Measurements from ENCODE around the gene ZBTB48.

ZBTB48 gene

DNA sequence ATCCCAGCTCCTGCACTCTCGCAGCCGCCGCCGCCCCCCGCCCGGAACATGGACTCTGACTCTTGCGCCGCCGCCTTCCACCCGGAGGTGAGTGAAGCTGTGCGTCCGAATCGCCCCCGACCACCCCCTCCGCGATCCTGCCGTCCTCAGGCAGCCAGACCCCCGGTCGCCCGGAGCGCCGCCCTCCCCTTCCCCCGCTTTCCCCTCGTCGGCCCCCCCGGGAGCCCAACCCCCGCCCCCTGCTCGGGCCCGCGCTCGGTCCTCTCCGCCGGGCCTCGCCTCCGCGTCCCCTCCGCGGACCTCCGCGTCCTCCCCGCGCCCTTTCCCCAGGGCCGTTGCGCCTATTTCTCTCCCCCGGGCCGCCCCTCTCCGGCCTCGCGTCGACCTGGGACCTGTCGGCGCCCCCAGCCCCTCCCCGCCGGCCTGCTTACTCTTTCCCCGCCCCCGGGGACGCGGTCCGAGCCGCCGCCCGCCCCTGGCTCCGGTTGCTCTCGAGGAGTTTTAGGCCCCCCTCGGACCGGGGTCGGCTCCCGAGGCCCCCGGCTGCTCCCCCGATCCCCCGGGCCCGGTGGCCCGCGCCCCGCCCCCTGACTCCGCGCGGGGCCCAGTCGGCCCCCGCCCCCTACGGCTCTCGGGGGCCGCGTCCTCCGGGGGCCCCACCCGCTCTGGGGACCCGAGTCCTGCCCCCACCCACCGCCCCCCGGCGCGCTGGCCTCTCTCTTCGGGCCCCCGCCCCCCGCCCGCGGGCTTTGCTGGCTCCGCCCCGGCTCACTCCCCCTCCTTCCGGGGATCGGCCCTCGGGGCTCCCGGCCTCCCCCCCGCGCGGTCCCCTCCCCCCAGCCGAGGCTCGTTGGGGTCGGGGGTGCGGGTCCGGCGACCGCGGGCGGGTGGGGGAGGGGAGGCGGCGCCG is 34.5 kb downstream of the ZBTB48 start:
- peak; percentile 22 for DNase-seq

DNA sequence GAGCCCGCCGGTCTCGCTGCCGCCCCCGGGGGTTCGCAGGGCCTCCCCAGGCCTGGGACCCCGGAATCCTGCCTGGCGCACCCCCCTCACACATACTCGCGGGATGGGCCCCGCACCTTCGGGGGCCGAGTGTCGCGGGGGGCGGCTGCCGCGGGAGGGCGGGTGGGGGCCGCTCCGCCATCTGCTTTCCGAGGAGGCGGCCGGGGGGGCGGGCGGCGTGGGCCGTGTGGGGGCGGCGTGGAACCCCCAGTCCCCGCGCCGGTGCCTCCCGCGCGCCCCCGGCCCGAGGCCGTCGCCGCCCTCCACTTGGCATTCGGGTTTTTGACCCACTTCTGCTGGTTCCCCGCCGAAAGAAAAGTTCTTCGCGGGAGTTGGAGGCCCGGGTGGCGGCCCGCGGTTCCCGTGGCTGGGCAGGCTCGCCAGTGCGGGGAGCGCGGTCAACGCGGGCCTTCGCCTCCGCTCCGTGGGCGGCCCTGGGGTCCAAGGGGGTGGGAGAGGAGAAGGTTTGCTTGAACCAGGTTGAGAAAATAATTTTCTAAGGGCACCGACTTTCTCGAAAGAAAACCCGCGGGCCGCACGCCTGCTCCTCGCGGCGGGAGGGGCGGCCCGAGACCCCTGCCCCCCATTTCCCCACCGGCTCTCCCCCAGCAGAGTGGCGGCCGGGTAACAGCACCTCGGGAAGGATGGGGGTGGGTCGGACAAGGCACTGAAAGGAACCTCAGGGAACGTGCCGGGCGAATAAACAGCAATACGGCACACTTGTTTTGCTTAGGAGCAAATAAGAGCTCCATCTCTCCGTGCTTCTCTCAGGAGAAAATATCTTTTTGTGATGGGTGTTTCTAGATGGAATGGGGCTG is 35.4 kb downstream of the ZBTB48 start:
- no peak for DNase-seq

DNA sequence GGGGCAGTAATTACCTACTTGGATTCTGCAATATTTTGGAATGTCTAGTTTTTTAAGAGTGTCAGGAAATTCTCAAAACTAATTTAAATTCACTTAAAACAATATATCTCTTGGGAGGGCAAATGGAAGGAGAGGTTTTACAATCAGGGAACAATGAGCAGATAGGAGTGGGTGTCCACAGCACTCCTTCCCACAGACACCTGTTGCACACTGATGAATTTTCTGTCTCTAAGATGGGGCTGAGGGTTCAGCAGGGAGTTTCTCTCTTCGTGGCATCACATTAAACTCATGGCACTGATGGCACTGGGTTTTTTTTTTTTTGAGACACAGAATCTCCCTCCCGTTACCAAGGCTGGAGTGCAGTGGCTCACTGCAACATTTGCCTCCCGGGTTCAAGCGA is 39.3 kb downstream of the ZBTB48 start:
- DNase-seq, result no peak

DNA sequence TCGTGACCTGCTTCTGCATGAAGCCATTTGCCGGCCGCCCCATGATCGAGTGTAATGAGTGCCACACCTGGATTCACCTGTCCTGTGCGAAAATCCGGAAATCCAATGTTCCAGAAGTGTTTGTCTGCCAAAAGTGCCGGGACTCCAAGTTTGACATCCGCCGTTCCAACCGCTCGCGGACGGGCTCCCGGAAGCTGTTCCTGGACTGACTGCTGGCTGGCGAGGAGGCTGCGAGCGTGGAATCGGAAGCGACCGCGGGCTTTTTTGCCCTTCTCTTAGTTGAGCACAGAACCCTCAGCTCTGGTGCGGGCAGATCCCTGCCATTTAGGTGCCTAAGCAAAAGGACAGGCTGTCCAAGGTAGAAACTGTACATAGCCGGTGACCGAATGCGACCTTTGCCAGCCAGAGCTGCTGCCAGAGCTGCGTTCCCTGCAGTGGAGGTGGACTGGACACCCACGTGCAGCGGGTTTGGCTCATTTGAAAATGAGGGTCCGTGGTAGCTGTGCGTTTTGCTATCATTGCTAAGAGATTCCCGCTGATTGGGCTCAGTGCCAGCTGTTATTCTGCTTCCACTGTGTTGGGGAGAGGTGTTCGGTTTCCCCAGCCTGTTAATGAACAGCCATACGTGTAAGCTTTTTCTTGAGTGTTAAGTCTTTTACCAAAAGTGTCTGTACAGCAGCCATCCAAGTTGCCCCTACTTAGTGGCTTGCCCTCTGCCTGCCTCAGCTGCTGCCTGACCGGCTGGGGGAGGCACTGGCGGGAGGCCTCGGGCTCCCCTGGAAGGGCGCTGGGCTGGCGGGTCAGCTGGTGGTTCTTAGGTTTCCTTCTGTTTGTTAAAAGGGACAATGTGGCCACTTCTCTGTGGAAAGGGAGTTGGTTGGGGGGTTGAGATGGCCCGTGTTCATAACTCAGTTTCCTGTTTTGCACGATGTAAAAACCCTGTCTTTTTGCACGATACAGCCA is 41.9 kb downstream of the ZBTB48 start:
- no peak for DNase-seq

DNA sequence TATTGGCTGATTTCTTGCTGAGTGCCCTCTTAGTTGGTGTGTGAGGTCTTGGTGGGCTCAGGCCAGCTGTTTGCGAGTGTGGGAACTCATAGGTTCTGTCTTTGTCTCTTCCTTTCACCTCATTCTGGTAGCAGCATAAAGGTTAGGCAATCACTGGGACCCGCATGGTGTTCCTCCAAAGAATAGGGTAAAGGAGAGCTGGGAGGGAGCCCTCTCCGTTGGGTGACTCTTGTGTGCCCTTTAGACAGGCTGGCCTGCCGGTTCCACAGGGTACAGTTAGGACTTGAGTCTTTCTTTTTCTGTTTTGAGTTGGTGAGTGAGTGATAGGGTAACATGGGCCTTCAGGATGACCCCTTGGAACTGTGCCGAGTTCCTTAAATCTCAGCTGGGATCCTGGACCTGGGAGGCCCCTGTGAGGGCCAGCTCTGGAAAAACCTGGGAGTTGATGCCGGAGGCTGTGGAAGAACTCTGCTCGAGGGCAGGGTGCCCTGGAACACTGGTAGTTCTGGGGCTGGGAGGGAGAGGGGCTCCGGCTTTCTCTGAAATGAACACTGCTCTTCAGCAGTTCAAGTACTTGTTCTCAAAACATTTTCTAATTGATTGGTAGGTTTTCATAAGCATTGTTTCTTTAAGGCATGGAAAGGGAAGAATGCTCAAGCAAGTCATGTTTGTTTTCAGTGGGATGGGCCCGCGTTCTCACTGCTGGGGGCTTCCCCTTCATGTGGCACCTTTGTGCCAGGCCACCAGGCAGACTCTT is 42.8 kb downstream of the ZBTB48 start:
- DNase-seq, result no peak

DNA sequence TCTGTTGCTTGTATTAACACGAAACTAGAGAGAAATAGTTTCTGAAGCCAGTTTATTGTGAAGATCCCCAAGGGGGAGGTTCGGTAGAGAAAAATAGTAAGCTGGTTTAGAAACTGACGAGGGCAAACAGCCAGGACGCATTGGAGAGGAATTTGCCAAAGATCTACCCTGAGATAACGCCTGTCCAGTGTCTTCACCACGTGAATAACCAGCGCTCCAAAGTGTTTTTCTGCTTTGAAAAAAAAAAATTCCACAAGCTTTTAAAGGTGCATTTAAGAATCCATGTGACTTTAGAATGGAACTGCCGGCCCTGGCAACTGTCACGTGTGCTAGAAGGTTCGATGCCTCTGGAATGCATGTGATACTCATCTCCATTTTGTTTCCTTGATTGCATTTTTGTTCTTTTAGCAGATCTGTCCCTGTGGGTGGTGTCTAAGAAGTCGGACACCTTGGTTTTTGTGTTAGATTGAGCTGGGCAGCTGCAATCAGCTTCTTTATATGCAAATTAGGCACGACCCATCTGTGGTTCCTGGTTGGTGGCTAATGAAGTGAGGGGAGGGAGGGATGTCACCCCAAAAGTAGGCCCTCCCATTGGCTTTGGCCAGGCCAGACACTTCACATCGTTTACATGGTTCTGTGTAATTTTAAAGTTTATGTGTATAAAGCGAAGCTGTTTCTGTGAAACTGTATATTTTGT is 43.6 kb downstream of the ZBTB48 start:
- no peak for DNase-seq

DNA sequence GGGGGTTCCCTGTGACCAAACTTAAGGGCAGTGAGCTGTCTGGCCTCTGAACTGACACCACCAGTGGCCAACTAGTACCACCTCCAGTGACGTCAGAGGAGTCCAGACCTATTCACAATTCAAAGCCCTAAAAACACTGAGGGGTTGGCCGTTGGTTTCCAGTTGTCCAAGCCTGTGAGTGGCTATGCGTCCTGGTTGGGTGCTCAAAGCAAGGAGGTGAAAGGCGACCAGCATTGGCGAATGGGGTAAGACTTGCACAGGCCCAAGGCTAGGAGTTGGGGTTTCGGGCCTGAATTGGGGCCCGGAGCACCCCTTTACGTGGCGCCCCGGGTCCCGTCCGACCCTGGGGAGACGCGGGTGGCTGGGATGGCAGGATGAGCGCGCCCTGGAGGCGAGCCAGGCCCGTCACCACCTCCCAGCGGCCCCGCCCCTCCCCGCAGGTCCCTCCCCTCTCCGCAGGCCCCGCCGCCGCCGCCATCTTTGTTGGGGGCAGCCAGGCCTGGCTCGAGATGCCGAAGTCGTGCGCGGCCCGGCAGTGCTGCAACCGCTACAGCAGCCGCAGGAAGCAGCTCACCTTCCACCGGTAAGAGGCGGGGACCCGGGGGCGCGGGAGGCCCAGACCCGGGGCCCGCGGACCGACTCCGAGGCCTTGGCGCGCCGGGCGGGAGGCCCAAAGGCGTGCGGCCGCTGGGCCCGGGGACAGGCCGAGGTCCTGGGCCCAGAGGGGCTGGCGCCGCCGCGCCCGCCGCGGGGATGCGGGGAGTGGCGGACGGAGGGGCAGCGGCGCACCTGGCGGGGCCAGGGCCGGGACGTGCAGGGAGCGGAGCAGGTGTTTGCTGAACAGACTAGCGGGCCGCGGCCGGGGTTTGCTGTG is 45.2 kb downstream of the ZBTB48 start, which contains the start of gene THAP3:
TSS of gene THAP3 (plus strand) at position 159 of the 874 bp plus-strand sequence. CDS start at position 510, 351 bp downstream.
- DNase-seq, result peak; percentile 82

DNA sequence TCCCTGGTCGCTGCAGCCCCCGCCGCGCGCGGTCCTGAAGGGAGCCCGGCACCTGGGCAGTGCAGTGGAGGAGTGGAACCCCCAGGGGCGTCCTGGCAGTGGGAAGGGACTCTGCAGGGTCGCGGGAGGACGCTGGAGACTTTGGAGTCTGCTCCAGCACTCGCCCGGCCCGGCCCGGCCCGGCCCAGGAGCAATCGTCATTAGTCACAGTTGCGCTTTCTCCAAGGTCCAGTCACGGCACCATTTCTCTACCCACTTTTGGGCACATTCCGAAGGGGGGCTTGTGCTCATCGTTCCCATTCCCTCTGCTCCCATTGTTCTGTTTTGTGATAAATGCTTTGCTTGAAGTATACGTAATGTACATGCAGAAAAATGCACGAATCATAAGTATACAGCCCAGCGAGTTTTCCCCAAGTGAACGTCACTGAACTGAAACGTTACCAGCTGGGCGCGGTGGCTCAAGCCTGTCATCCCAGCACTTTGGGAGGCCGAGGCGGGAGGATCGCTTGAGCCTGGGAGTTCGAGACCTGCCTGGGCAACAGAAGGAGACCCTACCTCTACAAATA is 45.9 kb downstream of the ZBTB48 start:
- DNase-seq, result no peak

DNA sequence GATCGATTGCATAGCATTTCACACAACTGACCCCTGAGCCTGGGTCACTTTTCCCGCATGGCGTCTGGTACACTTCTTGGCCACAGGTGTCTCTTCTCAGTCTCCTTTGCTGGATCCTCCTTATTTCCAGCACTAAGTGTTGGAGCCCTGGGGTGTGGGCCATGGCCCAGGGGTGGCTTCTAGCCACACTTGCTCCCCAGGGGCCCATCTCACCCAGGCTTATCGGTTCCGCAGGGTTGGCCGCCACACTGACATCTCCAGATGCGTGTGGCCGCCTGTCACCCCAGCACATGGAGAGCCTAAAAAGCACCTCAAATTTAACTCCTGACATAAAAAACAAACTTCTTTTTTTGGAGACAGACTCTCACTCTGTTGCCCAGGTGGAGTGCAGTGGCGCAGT is 47.2 kb downstream of the ZBTB48 start:
- no peak for DNase-seq

DNA sequence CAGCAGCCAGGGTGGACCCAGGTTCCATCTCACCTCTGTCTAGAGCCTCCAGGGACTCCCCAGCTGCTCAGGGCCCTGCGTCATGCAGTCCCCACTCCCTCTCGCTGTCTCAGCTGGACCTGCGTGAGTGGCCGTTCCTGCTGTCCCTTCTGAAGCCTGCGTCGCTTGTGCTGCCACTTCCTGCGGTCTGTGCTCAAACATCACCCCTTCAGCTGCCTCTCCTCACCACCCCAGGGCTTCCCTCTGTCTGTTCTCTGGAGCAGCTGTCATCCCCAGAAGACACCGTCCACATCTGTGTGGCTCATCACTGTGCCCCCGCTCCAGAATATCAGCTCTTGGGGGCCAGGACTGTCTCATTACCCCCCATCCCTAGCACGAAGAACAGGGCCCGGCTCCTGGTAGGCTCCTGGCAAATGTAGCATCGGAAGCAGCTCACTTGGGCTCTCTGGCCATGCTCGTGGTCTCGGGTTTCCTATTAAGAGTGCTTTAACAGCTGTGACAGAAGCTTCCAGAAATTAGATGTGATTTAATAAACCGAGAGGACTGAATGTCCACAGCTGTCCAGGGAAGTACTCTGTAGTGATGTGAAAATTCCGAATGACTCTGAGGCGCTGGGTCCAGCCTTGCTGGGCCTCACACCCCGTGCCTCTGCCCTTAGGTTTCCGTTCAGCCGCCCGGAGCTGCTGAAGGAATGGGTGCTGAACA is 48.2 kb downstream of the ZBTB48 start:
- DNase-seq, result no peak

DNA sequence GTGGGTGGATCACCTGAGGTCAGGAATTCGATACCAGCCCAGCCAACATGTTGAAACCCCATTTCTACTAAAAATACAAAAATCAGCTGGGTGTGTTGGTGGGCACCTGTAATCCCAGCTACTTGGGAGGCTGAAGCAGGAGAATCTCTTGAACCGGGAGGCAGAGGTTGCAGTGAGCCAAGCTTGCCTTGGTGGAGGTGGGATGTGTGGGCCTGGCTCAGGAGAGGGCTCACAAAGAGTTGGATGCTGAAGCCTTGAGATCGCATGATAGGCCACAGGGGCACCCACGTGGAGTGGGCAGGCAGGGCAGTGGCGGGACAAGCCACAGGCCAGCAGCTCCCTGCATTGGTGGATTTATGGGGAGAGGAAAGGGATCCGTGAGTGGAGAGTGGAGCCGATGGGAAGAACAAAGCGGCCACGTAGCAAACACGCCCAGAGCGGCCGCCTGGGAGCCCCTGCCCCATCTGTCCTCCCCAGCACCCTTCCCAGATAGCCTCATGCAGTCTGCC is 49.2 kb downstream of the ZBTB48 start:
- DNase-seq, result no peak

DNA sequence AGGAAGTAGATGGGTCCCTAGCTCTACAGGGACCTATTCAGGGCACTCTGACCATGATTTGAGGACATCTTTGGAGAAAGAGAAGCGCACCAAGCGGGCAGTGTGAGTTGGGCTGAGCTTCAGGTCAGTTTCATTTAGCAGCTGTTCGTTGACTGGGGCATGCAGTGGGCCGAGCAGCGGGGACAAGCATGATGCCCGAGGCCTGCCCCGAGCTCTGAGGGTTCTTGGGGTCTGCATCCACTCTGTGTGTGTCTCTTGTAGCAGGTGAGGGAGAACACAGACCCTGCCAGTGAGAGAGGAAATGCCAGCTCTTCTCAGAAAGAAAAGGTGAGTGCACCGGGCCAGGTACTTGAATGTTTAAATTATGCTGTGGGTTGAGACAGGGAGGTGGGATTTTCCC is 50.2 kb downstream of the ZBTB48 start:
- DNase-seq, result no peak

DNA sequence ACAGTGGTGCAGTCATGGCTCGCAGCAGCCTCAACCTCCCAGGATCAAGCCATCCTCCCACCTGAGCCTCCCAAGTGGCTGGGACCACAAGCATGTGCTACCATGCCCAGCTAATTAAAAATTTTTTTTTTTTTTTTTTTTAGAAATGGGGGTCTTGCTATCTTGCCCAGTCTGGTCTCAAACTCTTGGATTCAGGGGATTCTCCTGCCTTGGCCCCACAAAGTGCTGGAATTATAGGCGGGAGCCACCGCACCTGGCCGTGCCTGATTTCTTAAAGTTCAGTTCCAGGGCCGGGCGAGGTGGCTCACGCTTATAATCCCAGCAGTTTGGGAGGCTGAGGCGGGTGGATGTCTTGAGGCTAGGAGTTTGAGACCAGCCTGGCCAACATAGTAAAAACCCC is 51.3 kb downstream of the ZBTB48 start:
- DNase-seq, result no peak

DNA sequence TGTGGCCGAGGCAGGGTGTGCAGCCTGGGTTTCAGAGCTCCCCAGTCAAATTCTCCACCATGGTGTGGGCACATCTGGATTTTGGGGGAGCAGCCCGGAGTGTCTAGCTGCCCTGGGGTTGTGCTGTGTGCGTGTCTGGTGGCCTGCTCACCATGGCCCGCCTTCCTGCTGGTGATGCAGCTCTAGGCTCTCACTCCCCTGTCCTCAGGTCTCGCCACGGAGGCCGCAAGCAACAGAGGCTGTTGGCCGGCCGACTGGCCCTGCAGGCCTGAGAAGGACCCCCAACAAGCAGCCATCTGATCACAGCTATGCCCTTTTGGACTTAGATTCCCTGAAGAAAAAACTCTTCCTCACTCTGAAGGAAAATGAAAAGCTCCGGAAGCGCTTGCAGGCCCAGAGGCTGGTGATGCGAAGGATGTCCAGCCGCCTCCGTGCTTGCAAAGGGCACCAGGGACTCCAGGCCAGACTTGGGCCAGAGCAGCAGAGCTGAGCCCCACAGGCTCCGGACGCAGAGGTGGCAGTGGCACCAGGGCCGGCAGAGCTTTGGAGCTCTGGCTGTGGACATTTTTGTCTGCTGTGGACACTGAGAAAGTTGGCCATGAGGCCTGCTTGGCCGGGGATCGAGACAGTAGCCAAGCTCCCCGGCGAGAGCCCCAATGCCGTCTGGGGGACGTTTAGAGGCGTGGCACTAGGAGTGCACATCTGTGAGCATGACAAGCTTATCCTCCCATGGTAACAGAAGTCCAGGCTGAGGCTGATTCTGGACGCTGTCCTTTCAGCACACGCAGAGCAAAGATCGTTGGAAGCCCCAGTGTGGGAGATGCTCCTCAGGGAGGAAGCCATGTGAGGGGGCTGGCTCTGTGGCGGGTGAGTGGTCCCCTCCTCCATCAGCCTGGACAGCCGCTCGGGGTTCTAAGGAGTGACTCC is 53.1 kb downstream of the ZBTB48 start:
- no peak for DNase-seq

DNA sequence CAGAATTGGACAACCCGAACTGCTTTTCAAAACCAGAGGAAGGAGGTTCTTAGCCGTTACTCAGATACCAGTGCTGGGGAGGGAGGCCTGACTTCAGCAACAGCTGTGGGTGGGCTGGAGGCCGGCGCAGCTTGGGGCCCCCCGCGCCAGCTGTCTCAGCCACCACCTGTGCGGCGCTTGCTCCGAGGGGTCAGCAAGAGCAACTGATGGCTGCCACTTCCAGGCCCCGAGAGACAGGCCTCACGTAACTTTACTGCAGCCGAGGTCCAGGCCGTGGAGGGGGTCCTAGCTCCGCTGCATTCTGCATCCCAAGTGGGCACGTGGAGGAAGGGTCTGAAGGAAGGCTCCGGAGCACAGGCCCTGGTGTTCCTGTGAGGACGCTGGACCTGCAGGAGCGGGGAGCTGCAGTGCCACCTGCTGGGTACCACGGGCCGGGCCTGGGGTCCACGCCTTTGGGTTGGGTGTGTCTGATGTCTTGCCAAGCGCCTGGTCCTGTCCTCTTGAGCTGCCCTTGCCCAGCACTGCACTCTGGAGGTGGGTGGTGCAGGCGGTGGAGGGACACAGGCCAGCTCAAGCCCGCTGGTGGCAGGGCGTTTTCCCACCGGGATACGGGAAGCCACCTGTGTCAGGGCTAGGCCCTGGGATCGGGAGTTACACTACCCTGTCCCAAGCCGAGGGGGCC is 54.7 kb downstream of the ZBTB48 start:
- peak; percentile 17 for DNase-seq

DNA sequence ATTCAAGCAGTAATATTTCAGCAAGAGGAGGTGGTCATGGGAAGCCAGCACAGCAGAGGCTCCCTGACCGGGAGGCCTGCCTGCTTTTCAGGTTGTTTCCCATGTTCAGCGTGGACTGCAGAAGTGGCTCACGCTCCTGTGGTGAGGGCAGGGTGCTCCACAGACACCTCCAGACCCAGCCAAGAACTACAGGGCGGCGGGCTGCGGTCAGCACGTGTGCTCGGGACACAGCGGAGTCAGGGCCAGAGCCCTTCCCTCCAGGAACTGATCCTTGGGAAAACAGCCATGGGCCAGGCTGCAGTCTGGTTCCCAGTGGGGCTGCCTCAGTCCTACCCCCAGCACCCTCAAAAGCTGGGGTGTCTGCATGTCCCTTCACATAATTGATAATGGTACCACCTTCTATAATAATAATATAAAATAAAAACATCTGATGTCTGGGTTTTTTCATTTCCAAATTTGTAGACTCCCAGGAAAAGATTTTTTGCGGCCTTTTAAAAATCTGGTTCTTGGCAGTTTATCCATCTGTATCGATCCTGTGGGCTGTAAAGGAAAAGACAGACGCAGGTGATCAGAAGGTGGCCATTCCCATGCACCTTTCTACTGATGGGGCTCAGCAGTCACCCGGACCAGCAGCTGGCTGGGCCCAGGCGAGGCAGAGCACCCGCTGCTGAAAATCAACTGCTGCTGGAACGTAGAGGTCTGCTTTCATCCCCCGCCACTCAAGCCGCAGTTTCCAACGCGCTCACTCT is 55.5 kb downstream of the ZBTB48 start:
- no peak for DNase-seq

Measured in central memory CD4-positive, alpha-beta T cell (primary cell).